Tibial nerve (tissue), 4 donors: ENCODE measurements around the gene IL1RN. TPM values are rescaled to one million over a fixed set of nuclear protein-coding genes. Genes with fewer than 3 reads are reported as not detected.

Source experiments
- DNase-seq, 2 donors: peaks; one replicate each; pipeline ENCODE4 v3.0.0-alpha.2; 2019; ENCODE audit warnings: low spot score in 2 of 2
- H3K27ac ChIP-seq, 4 donors: fragments of 200-600 bp; sonication (generic) in 3 of 4; one replicate each; pipeline ENCODE4 v1.5.1; 2017 to 2019; ENCODE audit warnings: mild to moderate bottlenecking in 1 of 4
- H3K27me3 ChIP-seq, 2 donors: fragments of 200-600 bp; sonication (generic) in 1 of 2; one replicate each; pipeline versions ENCODE4 v1.5.1 to v1.6.0; 2017 to 2019
- H3K36me3 ChIP-seq, 3 donors: fragments of 200-600 bp; sonication (generic); one replicate each; pipeline ENCODE4 v1.5.1; 2018 to 2019
- H3K4me1 ChIP-seq, 4 donors: fragments of 200-600 bp; sonication (generic) in 3 of 4; one replicate each; pipeline ENCODE4 v1.5.1; 2017 to 2019
- H3K4me3 ChIP-seq, 4 donors: fragments of 200-600 bp; sonication (generic) in 3 of 4; one replicate each; pipeline ENCODE4 v1.5.1; 2017 to 2019; ENCODE audit warnings: mild to moderate bottlenecking in 1 of 4, moderate library complexity in 1 of 4
- H3K9me3 ChIP-seq, 4 donors: fragments of 200-600 bp; sonication (generic) in 3 of 4; one replicate each; pipeline ENCODE4 v1.5.1; 2017 to 2019
- EP300 ChIP-seq, 2 donors: sonication (generic); formaldehyde crosslinking; IDR thresholded peaks; one replicate each; pipeline ENCODE4 v1.6.1; 2017; ENCODE audit warnings: antibody characterized with exemption in 2 of 2, mild to moderate bottlenecking in 1 of 2
- POLR2A ChIP-seq, 2 donors: fragments of 450-650 bp; IDR thresholded peaks; one replicate each; pipeline ENCODE4 v1.6.1; 2017; ENCODE audit warnings: antibody characterized with exemption in 2 of 2, mild to moderate bottlenecking in 2 of 2, moderate library complexity in 2 of 2
- WGBS, 2 donors: methylation state at CpG; one replicate each; pipeline ENCODE4 v1.1.5; 2018; 5-methylcytosine and 5-hydroxymethylcytosine counted together
- total RNA-seq, 4 donors: library from RNA; depleted of rRNA; stranded (reverse); fragments of >200 nt; gene quantifications; one replicate each; pipeline ENCODE4 v1.1.0, GENCODE V29; 2016
- TF ChIP-seq, protein P1 (sequence below), 5 experiments: fragments of 200-600 bp in 3 of 5; fragments of 450-650 bp in 2 of 5; sonication (generic) in 3 of 5; IDR thresholded peaks; one replicate each; pipeline ENCODE4 v1.5.1; 2016 to 2019; ENCODE audit warnings: antibody characterized with exemption in 5 of 5, mild to moderate bottlenecking in 3 of 5, moderate library complexity in 2 of 5

The IL1RN gene
- total RNA-seq, 4 donors from 2014 or later: 0.59 TPM; not detected in 3

- Histone ChIP-seq H3K27me3 (no peaks in the 10 kb centered on the region), H3K4me1 (peaks cover 0 to 7% (median 0%) of the 10 kb centered on the region in 4 donors), H3K36me3 (no peaks in the 10 kb centered on the region), H3K9me3 (no peaks in the 10 kb centered on the region), H3K4me3 (no peak overlapping the region), H3K27ac (no peak overlapping the region)
- 90 to 92% methylated on average over 3 of the region's 3 CpGs for WGBS, 2 donors
- no peak for DNase-seq
- TF ChIP-seq POLR2A (IDR thresholded peaks at IDR 0.05): no peak
- no peak for TF ChIP-seq EP300 (IDR thresholded peaks at IDR 0.05)
- TF ChIP-seq, protein P1, sequence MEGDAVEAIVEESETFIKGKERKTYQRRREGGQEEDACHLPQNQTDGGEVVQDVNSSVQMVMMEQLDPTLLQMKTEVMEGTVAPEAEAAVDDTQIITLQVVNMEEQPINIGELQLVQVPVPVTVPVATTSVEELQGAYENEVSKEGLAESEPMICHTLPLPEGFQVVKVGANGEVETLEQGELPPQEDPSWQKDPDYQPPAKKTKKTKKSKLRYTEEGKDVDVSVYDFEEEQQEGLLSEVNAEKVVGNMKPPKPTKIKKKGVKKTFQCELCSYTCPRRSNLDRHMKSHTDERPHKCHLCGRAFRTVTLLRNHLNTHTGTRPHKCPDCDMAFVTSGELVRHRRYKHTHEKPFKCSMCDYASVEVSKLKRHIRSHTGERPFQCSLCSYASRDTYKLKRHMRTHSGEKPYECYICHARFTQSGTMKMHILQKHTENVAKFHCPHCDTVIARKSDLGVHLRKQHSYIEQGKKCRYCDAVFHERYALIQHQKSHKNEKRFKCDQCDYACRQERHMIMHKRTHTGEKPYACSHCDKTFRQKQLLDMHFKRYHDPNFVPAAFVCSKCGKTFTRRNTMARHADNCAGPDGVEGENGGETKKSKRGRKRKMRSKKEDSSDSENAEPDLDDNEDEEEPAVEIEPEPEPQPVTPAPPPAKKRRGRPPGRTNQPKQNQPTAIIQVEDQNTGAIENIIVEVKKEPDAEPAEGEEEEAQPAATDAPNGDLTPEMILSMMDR (IDR thresholded peaks at IDR 0.05): no peak
Observed at GRCh38 chr2:113169586-113169985, 42.2 kb downstream of the IL1RN start.

DNA sequence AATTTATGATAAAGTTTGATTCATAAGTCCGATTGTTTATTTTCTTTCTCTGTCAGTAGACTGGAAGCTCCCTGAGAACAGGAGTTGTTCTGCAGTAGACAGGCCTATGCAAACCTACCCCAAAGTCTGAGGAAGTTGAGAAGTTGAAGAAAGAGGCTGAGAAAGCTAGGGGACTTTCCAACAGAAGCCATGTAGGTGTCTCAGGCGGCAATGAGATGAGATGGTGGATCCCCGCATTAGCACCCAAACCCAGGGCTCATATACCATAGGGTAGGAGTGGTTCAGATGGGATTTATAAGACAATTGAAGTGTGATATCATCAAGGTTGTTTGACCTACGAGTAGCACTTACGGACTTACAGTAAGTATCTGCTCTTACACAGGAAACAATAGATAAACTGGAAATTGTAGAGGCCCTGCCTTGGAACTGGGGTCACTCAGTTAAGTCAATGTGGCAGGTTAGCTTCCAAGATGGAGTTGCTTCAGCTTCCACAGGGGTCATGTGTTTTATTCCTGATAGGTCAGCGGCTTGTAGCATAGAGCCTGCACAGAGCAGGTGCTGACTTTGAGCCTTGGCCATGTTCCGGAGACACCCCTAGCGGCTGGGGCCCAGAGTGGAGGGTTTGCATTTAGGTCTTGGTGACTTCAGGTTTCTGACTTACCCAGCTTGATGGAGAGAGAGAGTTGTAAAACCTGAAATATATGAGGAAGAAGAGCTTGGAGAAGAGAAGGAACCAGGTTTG lies 44.1 kb downstream of the IL1RN start:
- peaks cover 0 to 7% (median 0%) of the 10 kb centered on the region in 4 donors for H3K4me1 ChIP-seq
- H3K27ac ChIP-seq: no peak overlapping the region
- no peaks in the 10 kb centered on the region for H3K36me3 ChIP-seq
- TF ChIP-seq, protein P1 (IDR thresholded peaks at IDR 0.05): no peak
- TF ChIP-seq POLR2A (IDR thresholded peaks at IDR 0.05) (no peak), EP300 (IDR thresholded peaks at IDR 0.05) (no peak)
- H3K27me3 ChIP-seq: no peaks in the 10 kb centered on the region
- DNase-seq: no peak
- 91% methylated on average over 8 of the region's 8 CpGs for WGBS, 2 donors
- H3K9me3 ChIP-seq: no peaks in the 10 kb centered on the region
- H3K4me3 ChIP-seq: no peak overlapping the region

- no peaks in the 10 kb centered on the region for H3K36me3 ChIP-seq
- DNase-seq: no peak
- H3K9me3 ChIP-seq: no peaks in the 10 kb centered on the region
- WGBS, 2 donors: 88 to 91% methylated on average over 14 to 16 of the region's 16 CpGs
- H3K4me1 ChIP-seq: peaks cover 0 to 7% (median 0%) of the 10 kb centered on the region in 4 donors
- H3K27ac ChIP-seq: peak overlapping the region in 1 of 4 donors; percentile 81
- TF ChIP-seq EP300 (IDR thresholded peaks at IDR 0.05): no peak
- TF ChIP-seq, protein P1 (IDR thresholded peaks at IDR 0.05): no peak
- no peak for TF ChIP-seq POLR2A (IDR thresholded peaks at IDR 0.05)
- H3K4me3 ChIP-seq: no peak overlapping the region
- H3K27me3 ChIP-seq: no peaks in the 10 kb centered on the region
Observed at GRCh38 chr2:113172721-113173541, 45.5 kb downstream of the IL1RN start.

- no peaks in the 10 kb centered on the region for H3K36me3 ChIP-seq
- WGBS, 2 donors: 71 to 75% methylated on average over 14 of the region's 14 CpGs
- TF ChIP-seq, protein P1 (IDR thresholded peaks at IDR 0.05): no peak
- TF ChIP-seq POLR2A (IDR thresholded peaks at IDR 0.05): no peak
- TF ChIP-seq EP300 (IDR thresholded peaks at IDR 0.05): no peak
- peak within 1 kb of the TSS in 2 of 4 donors; percentile 25 to 81 for H3K27ac ChIP-seq
- H3K4me1 ChIP-seq: peaks cover 0 to 7% (median 0%) of the 10 kb centered on the region in 4 donors
- no peaks in the 10 kb centered on the region for H3K27me3 ChIP-seq
- peak within 1 kb of the TSS in 3 of 4 donors; percentile 15 to 40 (median 34) for H3K4me3 ChIP-seq
- H3K9me3 ChIP-seq: no peaks in the 10 kb centered on the region
- DNase-seq: no peak
Observed at GRCh38 chr2:113173542-113174375, 46.4 kb downstream of the IL1RN start, which contains the start of gene PSD4. TSS of gene PSD4 (plus strand) at chr2:113173971. CDS start at chr2:113182457, 8,486 bp downstream.
